CD1c-positive myeloid dendritic cell (primary cell): ENCODE data around the gene SLAMF9.
"Not testable (repeated sequence)": the region's sequence is repeated elsewhere in the genome, so short reads cannot be mapped to it uniquely, and the experiment has no call there.

Experiments used
- DNase-seq: peaks from one replicate; pipeline ENCODE4 v3.0.0-alpha.2; 2016; ENCODE audit errors: extremely low spot score

Gene SLAMF9

DNA sequence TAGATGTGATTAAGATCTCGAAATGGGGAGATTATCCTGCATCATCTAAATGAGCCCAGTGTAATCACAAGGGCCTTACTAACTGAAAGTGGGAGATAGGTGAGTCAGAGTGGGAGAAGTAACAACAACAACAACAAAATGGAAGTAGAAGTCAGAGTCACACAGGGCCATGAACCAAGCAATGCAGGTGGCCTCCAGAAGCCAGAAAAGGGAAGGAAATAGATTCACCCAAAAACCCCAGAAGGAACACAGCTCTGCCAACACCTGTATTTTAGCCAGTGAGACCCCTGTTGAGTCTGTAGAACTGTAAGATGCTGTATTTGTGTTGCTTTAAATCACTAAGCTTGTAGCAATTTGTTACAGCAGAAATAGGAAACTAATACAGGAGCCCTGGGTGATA is 32.8 kb downstream of the SLAMF9 start:
- peak; percentile 61 for DNase-seq

DNA sequence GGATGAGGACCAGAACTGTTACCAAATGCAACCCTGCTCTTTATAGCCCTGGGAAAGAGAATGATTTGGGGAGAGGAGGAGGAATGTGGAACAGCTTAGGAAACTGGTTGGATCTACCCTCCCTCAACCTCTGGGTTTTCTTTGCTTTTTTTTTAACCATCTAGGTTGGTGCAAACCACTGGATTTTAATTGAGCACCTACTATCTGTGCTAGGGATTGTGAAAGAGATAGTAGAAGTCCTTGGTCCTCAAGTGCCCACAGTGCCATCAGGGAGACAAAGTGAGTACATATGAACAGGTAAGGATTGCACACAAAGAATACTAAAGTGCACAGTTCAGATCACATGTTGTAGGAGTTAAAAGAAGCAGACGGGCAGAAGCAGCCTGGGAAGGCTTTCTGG is 33.4 kb downstream of the SLAMF9 start:
- DNase-seq, result no peak

- DNase-seq, result no peak
These were observed 33.8 kb downstream of the SLAMF9 start for GRCh38 chr1:159920202-159920601.

DNA sequence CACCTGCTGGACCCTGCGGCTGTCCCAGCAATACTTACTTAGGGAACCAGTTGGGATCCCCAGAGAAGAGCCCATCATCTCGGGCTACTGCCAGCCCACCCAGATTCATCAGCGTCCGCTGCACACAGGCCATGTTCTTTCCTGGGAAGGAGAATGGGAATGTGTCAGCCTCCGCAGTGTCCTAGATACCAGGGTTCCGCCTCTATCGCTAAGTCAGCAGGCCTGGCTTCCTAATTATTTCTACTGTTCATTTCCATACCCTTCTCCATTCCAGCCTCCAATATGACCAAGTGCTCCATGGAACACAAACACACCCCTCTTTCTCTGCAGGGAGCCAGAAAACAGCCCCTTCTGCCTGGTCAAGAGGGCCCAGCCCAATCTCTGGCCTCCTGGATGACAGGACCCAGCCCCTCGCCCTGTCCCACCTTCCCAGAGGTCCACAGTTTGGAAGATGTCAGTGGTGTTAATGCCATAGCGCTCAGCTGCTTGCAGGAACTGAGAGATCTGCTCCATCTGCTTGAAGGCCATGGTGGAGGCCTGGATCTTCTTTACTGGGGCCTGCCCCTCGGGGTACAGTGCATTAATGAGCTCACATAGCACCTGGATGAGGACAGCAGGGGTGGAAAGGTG is 34.7 kb downstream of the SLAMF9 start:
- no peak for DNase-seq

DNA sequence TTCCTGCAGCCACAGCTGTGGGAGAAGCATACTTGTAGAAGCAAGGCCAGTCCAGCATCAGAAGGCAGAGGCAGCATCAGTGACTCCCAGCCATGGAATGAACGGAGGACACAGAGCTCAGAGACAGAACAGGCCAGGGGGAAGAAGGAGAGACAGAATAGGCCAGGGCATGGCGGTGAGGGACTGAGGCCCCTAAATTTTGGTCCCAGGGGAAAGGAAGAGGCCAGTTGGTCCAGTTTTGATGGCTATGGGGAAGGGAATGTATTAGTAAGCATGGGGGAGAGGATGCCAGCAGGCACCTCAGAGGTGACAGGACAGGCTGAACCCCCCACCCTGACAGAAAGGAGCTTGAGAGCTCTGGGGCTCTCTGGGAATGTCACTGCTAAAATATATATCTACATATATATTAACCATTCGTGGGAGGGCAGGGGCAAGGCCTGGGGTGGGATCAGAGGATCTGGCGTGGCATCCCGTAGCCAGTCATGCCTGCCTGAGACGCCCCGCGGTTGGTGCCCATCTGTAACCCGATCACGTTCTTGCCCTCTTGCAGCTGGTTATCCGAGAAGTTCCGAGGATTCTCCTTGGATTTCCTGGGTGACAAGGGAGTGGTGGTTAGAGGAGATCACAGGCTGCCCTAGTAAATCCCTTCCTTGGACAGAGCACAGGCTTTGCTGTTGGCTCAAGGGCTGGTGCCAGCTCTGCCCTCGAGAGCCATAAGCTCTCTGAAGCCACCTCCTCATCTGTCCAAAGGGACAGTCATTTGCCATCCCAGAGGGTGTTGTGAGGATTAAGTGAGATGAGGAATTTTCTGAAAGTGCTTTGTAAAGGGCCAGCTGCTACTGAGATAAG is 35.5 kb downstream of the SLAMF9 start:
- no peak for DNase-seq

DNA sequence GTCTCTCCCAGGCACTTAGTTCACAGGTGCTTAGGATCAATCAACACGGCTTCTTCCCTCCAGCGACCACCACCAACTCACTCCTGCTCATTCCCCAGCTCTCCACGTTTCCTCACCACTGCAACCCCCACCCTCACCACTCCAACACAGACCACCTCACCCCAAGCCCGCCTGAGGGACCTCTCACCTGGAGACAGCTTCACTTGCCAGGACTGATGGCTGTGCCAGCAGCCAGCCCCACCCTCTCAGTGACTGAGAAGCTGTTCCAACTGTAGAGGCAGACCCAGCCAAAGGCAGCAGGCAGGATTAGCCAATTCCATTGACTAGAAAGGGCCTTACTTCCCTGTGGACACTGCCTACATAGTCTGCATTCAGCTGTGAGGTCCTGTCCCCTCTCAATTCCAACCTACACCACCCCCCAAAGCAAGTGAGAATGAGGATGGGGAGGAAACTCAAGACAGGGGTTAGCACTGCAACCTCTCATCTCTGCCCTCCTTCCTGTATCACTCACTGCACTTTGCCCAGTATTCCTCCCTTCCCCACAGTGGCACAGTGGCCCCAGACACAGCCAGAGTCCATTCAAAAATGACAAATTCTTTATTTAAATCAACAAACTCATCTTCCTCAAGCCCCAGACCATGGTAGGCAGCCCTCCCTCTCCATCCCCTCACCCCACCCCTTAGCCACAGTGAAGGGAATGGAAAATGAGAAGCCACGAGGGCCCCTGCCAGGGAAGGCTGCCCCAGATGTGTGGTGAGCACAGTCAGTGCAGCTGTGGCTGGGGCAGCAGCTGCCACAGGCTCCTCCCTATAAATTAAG is 36.3 kb downstream of the SLAMF9 start:
- no peak for DNase-seq

- no peak for DNase-seq
These were observed 37.6 kb downstream of the SLAMF9 start for GRCh38 chr1:159916242-159917051.

- no peak for DNase-seq
These were observed 38.3 kb downstream of the SLAMF9 start for GRCh38 chr1:159915571-159916241.

DNA sequence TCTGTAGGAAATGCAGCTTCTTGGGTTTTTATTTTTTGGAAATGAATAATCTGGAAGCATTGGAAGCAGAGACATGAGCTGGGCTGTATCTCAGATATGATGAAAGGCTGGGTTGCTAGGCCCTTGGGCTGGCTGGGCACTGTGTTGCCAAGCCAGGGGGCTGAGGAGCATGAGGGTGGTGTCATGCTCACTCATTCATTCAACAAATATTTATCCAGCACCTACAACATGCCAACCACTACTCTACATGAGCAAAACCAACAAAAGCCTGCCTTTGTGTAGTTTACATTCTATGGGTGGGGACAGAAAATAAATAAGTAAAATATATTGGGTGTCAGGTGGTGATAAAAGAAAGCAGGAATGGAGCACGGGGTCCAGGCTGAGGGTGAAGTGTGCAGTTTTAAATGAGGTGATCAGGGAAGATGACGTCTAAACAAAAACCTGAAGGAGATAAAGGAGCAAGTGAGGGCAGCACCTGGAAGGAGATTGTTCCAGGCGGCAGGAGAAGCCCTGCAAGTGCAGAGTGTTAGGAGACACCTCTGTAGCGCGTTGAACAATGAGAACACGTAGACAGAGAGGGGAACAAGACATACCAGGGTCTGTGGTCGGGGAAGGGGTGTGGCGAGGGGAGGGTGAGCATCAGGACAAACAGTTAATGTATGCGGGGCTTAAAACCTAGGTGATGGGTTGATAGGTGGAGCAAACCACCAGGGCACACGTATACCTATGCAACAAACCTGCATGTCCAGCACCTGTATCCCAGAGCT is 39.6 kb downstream of the SLAMF9 start:
- no peak for DNase-seq

DNA sequence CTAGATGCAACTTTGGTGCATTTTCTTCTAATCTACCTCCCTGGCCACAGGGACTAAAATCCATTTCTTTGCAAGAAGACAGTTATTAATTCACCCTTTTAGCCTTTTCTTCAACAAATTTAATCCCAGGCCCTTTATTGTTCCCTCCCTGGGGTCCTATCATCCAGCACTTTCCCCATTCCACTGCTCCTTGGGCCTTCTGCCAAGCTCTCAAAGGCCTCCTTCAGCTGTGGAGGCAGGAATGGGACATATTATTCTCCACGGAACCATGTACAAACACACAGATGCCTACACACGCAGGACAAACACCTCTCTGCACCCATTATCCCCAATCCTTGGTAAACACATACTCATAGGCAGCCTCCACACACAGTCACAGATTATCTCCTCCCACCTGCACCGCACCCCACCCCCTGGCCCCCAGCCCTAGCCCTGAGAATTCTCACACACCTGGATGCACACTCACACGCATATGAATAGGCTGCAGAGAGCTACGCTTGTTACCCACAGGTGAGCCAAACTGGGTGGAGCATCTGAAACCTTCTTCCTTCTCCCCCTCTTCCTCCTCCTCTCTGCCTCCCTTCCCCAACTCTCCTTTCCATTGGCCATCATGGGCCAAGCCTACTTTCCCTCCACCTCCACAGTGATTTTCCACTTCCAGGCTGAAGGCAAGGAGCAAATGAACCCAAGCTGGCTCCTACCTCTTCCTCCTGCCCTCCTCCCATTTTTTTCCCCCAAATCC is 40.4 kb downstream of the SLAMF9 start:
- DNase-seq, result no peak

GRCh38 chr1:159911326-159912070 is 42.5 kb downstream of the SLAMF9 start:
- DNase-seq, result peak; percentile 20

DNA sequence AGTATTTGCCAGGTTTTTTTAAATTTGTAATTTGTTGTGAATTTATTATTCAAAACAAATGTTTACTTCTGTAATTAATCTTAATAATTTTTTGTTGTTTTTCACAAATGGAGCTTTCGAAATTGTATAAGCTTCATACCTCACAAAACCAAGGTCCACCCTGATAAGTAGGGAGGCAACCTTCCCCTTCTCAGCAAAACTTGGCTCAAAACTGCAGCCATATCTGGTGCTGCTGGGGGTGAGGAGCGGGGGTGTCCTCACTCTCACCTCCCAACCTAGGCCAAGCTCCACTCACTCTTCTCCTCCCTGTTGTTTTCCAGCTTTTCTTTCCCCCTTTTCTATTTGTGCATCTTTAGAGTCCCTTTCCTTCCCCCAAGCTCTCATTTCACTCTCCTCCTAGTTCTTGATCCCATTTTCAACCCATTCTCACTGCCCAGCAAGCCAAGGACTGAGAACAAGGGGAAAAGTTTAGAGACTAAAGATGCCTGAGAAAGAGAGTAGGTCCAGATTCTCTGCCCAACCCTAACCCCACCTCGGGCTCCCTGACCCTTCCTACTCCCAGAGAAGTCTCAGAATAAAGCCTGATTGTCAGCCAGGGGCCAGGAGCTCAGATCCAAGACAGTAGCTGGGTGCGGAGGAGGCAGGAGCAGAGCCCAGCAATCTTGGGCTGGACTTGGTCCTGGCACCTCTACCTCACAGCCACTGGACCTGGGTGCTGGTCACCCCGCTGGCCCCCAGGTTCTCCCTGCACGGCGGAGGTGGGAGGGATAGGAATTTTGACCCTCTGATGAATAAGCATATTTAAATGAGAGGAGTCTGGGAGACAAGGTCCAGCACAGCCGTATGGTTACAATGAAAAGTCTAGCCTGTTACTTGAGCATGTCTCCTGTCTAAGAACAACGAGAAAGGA is 45.8 kb downstream of the SLAMF9 start:
- no peak for DNase-seq

GRCh38 chr1:159906960-159907359 is 47.1 kb downstream of the SLAMF9 start:
- DNase-seq, result no peak

- DNase-seq, result not testable (repeated sequence)
These were observed 50.0 kb downstream of the SLAMF9 start for GRCh38 chr1:159904036-159904435.

DNA sequence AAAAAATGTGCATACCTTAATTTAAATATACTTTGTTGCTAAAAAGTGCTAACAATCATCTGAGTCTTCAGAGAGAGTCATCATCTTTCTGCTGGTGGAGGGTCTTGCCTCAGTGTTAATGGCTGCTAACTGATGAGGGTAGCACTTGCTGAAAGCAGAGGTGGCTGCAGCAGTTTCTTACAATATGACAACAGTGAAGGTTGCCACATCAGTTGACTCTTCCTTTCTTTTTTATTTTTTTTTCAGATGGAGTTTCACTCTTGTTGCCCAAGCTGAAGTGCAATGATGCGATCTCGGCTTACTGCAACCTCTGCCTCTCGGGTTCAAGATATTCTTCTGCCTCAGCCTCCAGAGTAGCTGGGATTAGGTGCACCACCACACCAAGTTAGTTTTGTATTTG is 51.5 kb downstream of the SLAMF9 start:
- DNase-seq, result no peak
